GM19372 (cell line): ENCODE data around the gene JADE2.
"Not testable (repeated sequence)": the region's sequence is repeated elsewhere in the genome, so short reads cannot be mapped to it uniquely, and the experiment has no call there.

Experiments
- ATAC-seq: cut with Tn5 transposase; IDR thresholded peaks from one replicate; pipeline ENCODE4 v1.9.1; 2021; ENCODE audit warnings: mild to moderate bottlenecking, low read depth, moderate library complexity; ENCODE audit not compliant: unreplicated experiment

The JADE2 gene

GRCh38 chr5:134524826-134525682 lies at the start of gene JADE2:
TSS of gene JADE2 (plus strand) at chr5:134525670. CDS start at chr5:134535858, 10,188 bp downstream.
- ATAC-seq, result peak; percentile 35

DNA sequence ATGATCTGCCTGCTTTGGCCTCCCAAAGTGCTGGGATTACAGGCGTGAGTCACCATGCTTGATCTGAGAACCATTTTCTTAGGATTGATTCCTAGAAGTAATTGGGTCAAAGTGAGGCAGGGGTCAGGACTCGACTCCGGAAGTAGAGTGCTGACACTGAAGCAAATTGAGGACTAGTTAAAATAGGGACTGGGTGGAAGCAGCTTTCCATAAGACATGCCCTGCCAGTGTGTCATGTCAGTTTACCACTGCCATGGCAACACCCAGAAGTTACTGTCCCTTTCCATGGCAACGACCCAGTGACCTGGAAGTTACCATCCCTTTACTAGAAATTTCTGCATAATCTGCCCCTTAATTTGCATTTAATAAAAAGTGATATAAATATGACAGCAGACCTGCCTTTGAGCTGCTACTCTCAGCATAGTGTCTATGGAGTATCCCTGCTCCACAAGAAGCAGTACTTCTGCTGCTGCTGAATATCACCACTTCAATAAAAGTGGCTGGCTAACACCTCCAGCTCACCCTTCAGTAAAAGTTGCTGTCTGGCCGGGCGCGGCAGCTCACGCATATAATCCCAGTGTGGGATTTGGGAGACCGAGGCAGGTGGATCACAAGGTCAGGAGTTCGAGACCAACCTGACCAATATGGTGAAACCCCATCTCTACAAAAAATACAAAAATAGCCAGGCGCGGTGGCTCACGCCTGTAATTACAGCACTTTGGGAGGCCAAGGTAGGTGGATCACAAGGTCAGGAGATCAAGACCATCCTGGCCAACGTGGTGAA lies 47.8 kb upstream of the JADE2 start:
- no peak for ATAC-seq

GRCh38 chr5:134479839-134480238 lies 45.6 kb upstream of the JADE2 start:
- ATAC-seq, result no peak

DNA sequence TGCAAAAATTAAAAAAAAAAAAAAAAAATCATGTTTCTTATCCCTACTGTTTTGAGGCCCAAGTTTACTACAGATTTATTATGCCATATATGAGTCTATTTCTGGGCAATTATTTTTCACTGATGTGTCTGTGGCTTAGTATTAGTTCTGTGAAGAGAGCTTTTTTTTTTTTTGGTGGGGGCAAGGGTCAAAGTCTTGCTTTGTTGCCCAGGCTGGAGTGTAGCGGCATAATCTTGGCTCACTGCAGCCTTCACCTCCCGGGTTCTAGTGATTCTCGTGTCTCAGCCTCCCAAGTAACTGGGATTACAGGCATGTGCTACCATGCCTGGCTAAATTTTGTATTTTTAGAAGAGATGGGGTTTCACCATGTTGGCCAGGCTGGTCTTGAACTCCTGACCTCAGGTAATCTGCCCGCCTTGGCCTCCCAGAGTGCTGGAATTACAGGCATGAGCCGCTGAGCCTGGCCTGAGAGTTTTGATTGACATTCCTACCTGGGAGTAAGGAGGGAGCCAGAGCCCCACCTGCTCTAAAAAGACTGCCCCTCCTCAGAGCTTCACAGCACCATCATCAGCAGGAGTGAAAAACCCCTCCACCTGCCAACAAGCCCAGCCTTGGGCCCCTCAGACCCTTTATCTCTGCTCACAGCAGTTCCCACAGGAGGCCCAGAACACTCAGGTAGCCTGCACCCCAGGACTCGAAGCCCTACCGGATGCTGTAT lies 36.1 kb upstream of the JADE2 start:
- no peak for ATAC-seq

- ATAC-seq, result no peak
Measured at GRCh38 chr5:134490255-134490924, 35.1 kb upstream of the JADE2 start.

- ATAC-seq, result no peak
Measured at GRCh38 chr5:134490925-134491271, 34.6 kb upstream of the JADE2 start.

DNA sequence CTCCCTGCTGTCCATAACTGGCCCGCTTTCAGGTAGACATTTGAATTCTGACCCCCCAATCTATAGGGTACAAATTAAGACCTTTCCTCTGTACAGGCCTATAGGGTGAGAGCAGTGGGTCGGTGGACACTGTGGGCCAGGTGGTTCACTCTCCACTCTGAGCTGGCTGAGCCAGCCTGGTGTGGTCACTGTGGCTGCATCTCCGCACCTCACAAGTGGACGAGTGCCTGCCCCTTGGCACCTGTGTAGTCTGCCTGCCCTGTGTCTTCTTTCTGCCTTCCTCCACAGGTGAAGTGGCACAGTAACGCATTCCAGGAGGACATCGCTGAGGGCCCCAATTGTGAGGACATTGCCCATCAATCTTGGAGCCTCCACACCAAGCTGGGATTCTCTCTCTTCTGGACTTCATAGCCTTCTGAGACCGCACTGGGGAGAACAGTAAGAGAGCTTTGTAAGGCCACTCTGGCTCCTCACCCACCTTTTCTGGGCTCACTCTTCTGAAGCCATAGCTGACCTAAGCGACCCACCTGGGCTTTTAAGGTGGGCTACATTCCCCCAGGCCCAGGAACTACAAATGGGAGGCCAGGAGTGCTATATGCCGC lies 33.5 kb upstream of the JADE2 start:
- ATAC-seq, result no peak

- ATAC-seq, result no peak
Measured at GRCh38 chr5:134492568-134492967, 32.9 kb upstream of the JADE2 start.

DNA sequence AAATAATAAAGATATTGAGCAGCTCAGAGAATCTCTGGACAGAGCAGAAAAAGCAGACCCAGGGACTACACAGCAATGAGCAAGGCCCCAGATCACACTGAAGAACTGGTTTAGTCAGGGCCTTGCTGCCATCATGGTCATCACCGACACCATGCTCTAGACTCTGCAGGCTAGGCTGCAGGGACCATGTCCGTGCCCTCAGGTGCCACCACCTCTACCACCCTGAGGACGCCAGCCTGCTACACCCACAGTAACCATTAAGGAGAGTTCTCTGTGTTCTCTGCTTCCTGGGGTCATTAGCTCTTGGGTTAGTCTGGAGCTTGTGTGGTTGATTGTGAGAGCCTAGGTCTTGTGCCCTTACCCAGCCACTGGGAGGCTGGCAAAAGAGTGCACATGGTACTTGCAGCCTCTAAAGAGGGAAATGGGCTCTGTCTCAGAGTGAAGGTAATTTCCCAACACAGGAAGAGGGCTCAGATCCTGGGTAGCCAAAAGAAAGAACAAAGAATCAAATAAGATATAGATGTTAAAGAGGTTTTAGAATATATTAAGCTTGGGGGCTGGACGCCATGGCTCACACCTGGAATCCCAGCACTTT lies 31.9 kb upstream of the JADE2 start:
- no peak for ATAC-seq

DNA sequence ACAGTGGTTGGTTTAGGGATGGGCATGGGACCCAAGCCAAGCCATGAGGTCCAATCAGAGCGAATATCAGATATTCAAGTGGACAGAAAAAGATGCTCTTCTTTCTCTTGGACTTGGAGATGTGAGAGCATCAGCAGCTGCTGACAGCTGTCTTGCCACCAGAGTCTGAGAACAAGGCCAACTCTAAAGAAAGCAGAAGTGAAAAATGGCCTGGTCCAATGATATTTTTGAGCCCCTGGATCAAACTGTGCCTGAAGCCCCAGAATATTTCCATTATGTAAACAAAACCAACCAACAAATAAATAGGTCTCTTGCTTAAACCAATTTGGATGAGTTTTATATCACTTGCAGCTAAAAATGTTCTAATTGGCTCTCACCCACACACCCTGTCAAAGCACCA lies 30.7 kb upstream of the JADE2 start:
- no peak for ATAC-seq

DNA sequence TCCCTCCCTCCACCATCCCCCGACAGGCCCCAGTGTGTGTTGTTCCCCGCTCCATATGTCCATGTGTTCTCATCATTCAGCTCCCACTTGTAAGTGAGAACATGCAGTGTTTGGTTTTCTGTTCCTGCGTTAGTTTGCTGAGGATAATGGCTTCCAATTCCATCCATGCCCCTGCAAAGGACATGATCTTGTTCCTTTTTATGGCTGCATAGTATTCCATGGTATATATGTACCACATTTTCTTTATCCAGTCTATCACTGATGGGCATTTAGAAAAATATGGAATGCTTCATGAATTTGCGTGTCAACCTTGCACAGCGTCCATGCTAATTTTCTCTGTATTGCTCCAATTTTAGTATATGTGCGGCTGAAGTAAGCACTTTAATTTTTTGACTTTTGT lies 25.6 kb upstream of the JADE2 start:
- not testable (repeated sequence) for ATAC-seq

DNA sequence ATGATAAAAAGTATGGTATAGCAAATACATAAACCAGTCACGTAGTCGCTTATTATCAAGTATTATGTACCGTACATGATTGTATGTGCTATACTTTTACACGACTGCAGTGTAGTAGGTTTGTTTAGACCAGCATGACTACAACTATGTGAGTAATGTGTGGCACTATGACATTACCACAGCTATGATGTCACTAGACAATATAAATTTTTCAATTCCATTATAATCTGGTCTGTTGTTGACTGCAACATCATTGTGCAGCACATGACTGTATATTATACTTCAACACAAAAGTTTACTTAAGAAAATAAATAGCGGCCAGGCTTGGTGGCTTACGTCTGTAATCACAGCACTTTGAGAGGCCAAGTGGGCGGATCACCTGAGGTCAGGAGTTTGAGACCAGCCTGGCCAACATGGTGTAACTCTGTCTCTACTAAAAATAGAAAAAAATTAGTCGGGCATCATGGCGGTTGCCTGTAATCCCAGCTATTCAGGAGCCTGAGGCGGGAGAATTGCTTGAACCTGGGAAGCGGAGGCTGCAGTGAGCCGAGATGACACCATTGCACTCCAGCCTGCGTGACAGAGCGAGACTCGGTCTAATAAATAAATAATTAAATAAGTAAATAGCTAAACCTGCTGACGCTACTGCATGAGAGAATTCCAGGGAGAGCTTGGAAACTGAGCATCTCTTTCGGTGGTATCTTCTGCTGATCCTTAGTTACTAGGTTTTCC lies 24.6 kb upstream of the JADE2 start:
- no peak for ATAC-seq

DNA sequence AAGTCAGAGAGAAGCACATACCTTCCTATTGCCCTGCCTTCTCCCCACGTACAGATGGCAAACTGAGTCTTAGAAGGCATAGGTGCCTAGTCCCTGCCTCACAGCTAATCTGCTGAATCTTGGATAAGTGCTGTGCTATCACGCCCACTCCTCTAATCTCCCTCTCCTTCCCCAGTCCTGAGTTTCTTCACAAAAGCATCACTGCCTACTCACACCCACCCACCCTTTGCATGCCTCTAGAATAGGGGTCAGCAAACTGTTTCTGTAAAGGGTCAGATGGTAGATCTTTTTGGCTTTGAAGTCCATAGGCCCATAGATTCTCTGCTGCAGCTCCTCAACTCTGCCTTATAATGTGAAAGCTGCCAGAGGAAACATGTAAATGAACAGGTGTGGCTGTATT lies 23.2 kb upstream of the JADE2 start:
- ATAC-seq, result no peak

DNA sequence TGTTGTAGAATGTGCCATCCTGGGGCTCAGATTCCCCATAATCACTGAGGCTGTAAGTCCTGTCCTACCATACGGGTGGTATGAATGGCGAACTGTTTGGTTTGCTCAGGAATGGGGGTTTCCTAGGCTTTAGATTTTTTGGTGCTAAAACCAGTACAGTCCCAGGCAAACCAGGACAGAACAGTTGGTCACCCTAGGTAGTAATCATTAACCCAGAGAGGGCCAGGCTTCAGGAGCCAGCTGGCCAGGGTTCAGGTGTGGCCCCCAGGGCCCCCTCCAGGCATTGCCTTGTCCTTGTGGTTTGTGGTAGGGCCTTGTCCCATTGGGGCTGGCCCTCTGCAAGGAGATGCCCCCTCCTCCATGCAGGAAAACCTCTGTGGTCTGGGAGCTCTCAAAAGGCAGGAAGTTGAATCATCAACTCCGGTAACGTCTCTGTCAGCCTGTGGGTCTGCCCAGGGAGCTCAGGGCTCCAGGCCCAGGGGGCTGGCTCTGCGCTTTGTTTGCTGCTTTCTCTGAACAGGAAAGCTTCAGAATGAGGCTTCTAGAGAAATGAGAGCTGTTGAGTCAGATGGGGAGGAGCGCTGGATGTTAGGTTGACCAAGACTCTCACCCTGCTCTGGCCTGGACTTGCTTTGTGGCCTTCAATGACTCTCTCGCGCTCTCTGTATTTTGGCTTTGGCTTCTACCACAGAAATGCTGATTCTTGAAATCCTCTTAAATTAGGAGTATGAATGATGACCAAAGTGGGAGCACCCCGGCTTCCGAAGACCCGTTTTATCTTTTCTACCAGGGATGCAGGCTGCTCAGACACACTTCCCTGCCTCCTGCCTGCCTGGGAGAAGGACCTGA lies 22.2 kb upstream of the JADE2 start:
- peak; percentile 68 for ATAC-seq

GRCh38 chr5:134503937-134504437 lies 21.5 kb upstream of the JADE2 start:
- no peak for ATAC-seq

DNA sequence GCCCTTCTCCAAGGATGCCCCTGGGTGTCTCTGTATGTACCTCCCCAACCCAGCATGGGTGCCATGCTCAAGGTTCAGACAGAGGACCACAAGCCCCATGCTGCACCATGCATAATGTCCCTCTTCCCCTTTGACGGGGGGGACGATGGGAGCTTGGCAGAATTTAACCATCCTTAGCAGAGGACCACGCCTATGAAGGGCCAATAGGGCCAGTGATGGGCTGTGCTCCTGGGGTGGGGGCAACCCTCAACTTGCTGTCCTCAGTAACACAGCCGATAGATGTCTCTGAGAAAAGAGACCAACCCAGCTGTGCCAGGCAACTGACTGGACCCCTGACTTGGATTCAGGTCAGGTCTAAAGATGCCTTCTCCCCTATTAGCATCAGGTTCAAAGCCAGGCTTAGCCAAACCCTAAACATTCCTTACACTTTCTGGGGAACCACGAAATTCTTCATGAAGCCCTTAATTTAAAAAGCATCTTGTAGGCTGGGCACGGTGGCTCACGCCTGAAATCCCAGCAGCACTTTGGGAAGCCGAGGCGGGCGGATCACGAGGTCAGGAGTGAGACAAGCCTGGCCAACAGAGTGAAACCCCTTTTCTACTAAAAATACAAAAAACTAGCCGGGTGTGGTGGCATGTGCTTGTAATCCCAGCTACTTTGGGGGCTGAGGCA lies 20.7 kb upstream of the JADE2 start:
- ATAC-seq, result no peak
